PFSK-1 (cell line): ENCODE measurements around the gene PCBP1.
A peak's percentile ranks its signal among the peaks of the same experiment; 100 is the strongest.

Experiments used
- FOXP2 ChIP-seq: optimal IDR thresholded peaks from 2 replicates; pipeline ENCODE3; 2011; ENCODE audit warnings: borderline replicate concordance, control low read depth, inconsistent platforms; ENCODE audit not compliant: insufficient read depth; ENCODE audit errors: extremely low read length, extremely low read depth
- POLR2AphosphoS5 ChIP-seq: IDR thresholded peaks from 2 replicates; pipeline ENCODE4 v1.6.1; 2012; ENCODE audit warnings: low read depth, mild to moderate bottlenecking, control low read depth, low read length, moderate library complexity
- REST ChIP-seq, 2 experiments: IDR thresholded peaks; 2 replicates each; pipeline versions ENCODE4 v1.6.1 to v1.8.0; 2011 to 2012; ENCODE audit warnings: low read depth in 2 of 2, low read length in 2 of 2, control low read depth in 1 of 2, inconsistent platforms in 1 of 2, mild to moderate bottlenecking in 1 of 2, moderate library complexity in 1 of 2; ENCODE audit not compliant: insufficient read depth in 1 of 2
- SIN3A ChIP-seq: IDR thresholded peaks from 2 replicates; pipeline ENCODE4 v1.6.1; 2012; ENCODE audit warnings: mild to moderate bottlenecking, low read length, moderate library complexity, borderline replicate concordance; ENCODE audit not compliant: insufficient read depth
- TAF1 ChIP-seq: IDR thresholded peaks from 2 replicates; pipeline ENCODE4 v1.6.1; 2012; ENCODE audit warnings: low read length, control low read depth, borderline replicate concordance; ENCODE audit not compliant: insufficient read depth

The PCBP1 gene

DNA sequence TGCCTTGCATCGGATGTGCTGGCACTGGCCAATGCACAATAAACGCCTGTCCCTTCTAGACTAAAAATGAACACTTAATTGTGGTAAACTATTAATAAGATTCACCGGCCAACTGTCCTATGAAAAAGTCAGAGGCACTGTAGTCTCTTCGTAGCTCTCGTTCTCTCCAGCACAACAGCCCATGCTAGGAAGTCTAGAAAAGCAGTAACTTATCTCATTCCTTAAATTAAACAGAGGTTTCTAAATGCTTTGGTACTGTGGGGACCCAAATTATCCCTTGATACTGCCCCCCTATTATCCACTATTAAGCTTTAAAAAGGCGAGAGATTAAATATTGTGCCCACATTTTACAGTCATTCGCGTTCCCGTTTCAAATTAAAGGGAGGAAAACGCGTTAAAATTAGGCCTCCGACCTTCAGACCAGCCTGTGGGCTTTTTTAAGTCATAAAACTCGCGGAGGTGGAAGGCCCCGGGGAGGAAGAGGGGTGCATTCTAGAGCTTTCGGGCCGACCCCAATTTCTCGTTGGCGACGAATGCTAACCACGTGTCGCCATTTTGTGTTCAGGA, 1.5 kb upstream of the PCBP1 start:
- TF ChIP-seq POLR2AphosphoS5 = no peak
- no peak for TF ChIP-seq REST (IDR thresholded peaks at IDR 0.05; ENCODE audit: insufficient read depth in 1 of 2, low read depth in 2 of 2, low read length in 2 of 2)
- no peak for TF ChIP-seq SIN3A
- no peak for TF ChIP-seq FOXP2
- TF ChIP-seq TAF1 = no peak

DNA sequence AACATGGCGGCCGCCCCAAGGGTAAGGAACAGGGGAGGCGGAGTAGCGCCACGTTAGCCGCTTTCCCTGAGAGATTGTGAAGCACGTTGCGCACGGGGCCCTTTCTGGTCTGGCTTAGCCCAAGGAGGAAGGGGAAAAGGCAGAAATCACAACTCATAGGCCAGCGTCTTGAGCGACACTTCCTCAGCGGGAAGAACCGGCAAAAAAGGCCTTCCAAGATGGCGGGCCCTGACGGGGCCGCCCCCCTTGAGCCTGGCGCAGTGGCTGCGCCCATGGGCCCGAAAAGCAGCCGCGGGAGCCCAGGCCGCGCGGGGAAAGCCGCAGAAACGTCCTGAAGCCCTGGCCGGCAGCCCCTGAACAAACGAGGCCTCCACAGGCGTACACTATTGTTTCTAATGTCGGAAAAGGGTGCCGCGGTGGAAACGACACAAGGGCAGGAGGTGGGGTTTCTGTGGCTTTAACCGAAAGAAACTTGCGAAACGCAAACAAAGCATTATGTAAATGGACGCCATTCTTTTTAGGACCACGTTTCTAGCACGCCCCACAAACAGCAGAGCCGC, 919 bp upstream of the PCBP1 start:
- no peak for TF ChIP-seq FOXP2
- TF ChIP-seq TAF1 = no peak
- TF ChIP-seq SIN3A = no peak
- no peak for TF ChIP-seq POLR2AphosphoS5
- no peak for TF ChIP-seq REST (IDR thresholded peaks at IDR 0.05; ENCODE audit: insufficient read depth in 1 of 2, low read depth in 2 of 2, low read length in 2 of 2)

- no peak for TF ChIP-seq SIN3A
- TF ChIP-seq POLR2AphosphoS5 = peak; percentile 58; the same call in 1 of the 2 replicates
- no peak for TF ChIP-seq TAF1
- peak; percentile 24 for TF ChIP-seq FOXP2
These were observed 673 bp downstream of the PCBP1 start for GRCh38 chr2:70087702-70088597.

GRCh38 chr2:70088598-70089219, 1.4 kb downstream of the PCBP1 start:
- TF ChIP-seq FOXP2 (no peak), TAF1 (no peak), POLR2AphosphoS5 (no peak), REST (IDR thresholded peaks at IDR 0.05; ENCODE audit: insufficient read depth in 1 of 2, low read depth in 2 of 2, low read length in 2 of 2) (no peak), SIN3A (peak; percentile 8; the same call in 1 of the 2 replicates)

DNA sequence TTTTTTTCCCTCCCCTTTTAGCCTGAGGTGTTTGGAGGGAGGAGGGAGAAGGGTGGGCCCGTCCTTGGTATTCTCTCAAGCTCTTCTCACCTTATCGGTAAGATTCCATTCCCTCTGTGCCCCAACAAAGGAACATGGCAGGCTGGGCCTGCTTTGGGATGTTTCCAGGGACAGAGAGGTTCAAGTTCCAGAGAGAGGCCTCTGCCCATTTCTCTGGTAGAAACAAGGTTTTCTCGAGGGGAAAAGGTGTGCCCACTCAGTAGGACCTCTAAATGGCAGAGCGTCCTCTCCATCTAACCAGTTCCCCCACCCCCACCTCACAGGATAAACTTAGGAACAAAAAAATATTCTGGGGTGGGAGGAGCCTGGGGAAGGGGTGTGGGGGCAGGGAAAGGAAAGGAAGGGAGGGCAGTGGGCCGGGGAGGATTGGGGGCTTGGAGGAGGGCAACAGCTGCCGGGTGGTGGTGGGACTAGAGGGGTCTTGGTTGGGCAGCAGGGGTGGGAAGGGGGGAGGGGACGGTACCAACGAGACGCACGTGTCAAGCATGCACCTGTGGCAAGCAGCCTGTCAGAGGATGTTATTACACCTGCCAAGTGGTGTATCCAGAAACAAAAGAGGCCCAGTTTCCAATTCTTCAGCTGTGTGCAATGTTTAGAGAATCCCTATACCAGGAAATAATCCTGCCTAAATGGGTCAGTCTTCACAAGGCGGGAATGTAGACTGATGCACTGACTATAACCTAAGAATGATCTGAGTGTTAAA, 2.1 kb downstream of the PCBP1 start:
- peak; percentile 34; the same call in 1 of the 2 replicates for TF ChIP-seq TAF1
- no peak for TF ChIP-seq FOXP2
- peak; percentile 16; the same call in 1 of the 2 replicates for TF ChIP-seq SIN3A
